Breast epithelium (tissue), 4 donors: Measurements from ENCODE around the gene RPS29. TPM values are rescaled to one million over a fixed set of nuclear protein-coding genes. Genes with fewer than 3 reads are reported as not detected.
"Not testable (repeated sequence)": the region's sequence is repeated elsewhere in the genome, so short reads cannot be mapped to it uniquely, and the experiment has no call there.

ENCODE experiments used
- DNase-seq, 2 donors: peaks; one replicate each; pipeline ENCODE4 v3.0.0-alpha.2; 2019; ENCODE audit warnings: low spot score in 2 of 2
- H3K27ac ChIP-seq, 2 donors: fragments of 200-600 bp; sonication (generic) in 1 of 2; one replicate each; pipeline ENCODE4 v1.5.1; 2016 to 2019; ENCODE audit warnings: mild to moderate bottlenecking in 1 of 2
- H3K27me3 ChIP-seq, 2 donors: fragments of 200-600 bp; sonication (generic) in 1 of 2; one replicate each; pipeline versions ENCODE4 v1.5.1 to v1.6.0; 2017 to 2019; ENCODE audit warnings: control low read depth in 1 of 2, mild to moderate bottlenecking in 1 of 2
- H3K36me3 ChIP-seq: fragments of 200-600 bp; one replicate; pipeline ENCODE4 v1.5.1; 2019
- H3K4me1 ChIP-seq, 2 donors: fragments of 200-600 bp; sonication (generic); one replicate each; pipeline ENCODE4 v1.5.1; 2016 to 2019; ENCODE audit warnings: control low read depth in 1 of 2
- H3K4me3 ChIP-seq, 3 donors: fragments of 200-600 bp; sonication (generic); 1 replicate in 2 of 3; 2 replicates in 1 of 3; pipeline ENCODE4 v1.5.1; 2016 to 2019; ENCODE audit warnings: mild to moderate bottlenecking in 3 of 3, moderate library complexity in 2 of 3
- H3K9me3 ChIP-seq, 2 donors: fragments of 200-600 bp; sonication (generic) in 1 of 2; one replicate each; pipeline ENCODE4 v1.5.1; 2016 to 2019; ENCODE audit warnings: control low read depth in 1 of 2
- POLR2A ChIP-seq: fragments of 450-650 bp; IDR thresholded peaks from one replicate; pipeline ENCODE4 v1.6.1; 2016; ENCODE audit warnings: antibody characterized with exemption, mild to moderate bottlenecking, moderate library complexity
- POLR2AphosphoS5 ChIP-seq, 3 donors: sonication (generic); formaldehyde crosslinking; IDR thresholded peaks; one replicate each; pipeline ENCODE4 v1.6.1; 2017; ENCODE audit warnings: antibody characterized with exemption in 3 of 3
- intact Hi-C: fragments of 100-400 bp; cut with DNase I; formaldehyde crosslinking; loops from one replicate; pipeline ENCODE4 v1.15.1; 2023; ENCODE audit warnings: low total_unique reads
- total RNA-seq, 3 donors: library from RNA; depleted of rRNA; stranded (reverse); fragments of >200 nt; gene quantifications; one replicate each; pipeline ENCODE4 v1.1.0, GENCODE V29; 2016
- TF ChIP-seq, protein P1 (sequence below), 3 donors: fragments of 450-650 bp; IDR thresholded peaks; one replicate each; pipeline ENCODE4 v1.5.1; 2016 to 2017; ENCODE audit warnings: antibody characterized with exemption in 3 of 3, mild to moderate bottlenecking in 3 of 3, moderate library complexity in 3 of 3

The RPS29 gene
- total RNA-seq, 3 donors from 2014 or later, result 6,323 to 14,663 (median 13,626) TPM

DNA sequence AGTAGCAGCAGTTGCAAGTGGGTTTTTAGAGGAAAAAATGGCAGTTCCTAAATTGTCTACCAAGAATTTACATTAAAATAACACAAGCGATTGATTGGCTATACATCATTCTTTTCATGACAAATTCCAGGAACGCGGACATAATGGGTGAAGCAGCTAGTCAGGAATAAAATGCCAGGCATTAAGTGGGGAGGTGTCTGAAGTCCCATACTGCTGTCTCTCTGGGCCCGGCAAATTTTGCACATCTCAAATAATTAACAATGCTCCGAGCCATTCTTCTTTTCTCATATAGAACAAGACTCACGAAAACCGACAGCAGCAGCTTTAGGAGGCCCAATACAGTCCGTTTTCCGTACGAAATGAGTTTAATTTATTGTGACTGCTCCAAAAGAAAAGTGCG is 33.5 kb upstream of the RPS29 start:
- DNase-seq, result no peak
- no peak for TF ChIP-seq POLR2AphosphoS5 (IDR thresholded peaks at IDR 0.05)
- no peak for TF ChIP-seq POLR2A
- TF ChIP-seq, protein P1, sequence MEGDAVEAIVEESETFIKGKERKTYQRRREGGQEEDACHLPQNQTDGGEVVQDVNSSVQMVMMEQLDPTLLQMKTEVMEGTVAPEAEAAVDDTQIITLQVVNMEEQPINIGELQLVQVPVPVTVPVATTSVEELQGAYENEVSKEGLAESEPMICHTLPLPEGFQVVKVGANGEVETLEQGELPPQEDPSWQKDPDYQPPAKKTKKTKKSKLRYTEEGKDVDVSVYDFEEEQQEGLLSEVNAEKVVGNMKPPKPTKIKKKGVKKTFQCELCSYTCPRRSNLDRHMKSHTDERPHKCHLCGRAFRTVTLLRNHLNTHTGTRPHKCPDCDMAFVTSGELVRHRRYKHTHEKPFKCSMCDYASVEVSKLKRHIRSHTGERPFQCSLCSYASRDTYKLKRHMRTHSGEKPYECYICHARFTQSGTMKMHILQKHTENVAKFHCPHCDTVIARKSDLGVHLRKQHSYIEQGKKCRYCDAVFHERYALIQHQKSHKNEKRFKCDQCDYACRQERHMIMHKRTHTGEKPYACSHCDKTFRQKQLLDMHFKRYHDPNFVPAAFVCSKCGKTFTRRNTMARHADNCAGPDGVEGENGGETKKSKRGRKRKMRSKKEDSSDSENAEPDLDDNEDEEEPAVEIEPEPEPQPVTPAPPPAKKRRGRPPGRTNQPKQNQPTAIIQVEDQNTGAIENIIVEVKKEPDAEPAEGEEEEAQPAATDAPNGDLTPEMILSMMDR (IDR thresholded peaks at IDR 0.05), result no peak
- H3K36me3 ChIP-seq, result no peaks in the 10 kb centered on the region
- H3K27me3 ChIP-seq, result no peaks in the 10 kb centered on the region
- H3K27ac ChIP-seq, result peak overlapping the region; percentile 91 to 92
- intact Hi-C loops, result loop anchor here (5.0 to 10.0 kb wide), 2 partner anchors 148 to 215 kb away; partner anchors contain the start of gene KLHDC2
- no peaks in the 10 kb centered on the region for H3K9me3 ChIP-seq
- peak overlapping the region; percentile 80 to 89 (median 80) for H3K4me3 ChIP-seq
- H3K4me1 ChIP-seq, result peaks cover 4 to 6% of the 10 kb centered on the region in 2 donors

DNA sequence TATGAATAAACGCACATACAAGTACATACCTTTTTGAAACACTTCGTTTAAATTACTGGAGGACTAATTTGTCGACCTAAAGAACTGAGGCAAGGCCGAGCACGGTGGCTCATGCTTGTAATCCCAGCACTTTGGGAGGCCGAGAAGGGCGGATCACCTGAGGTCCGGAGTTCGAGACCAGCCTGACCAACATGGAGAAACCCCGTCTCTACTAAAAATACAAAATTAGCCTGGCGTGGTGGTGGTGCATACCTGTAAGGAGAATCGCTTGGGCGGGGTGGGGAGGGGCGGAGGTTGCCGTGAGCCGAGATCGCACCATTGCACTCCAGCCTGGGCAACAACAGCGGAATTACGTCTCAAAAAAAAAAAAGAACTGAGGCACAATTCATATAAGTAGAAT is 33.1 kb upstream of the RPS29 start:
- H3K9me3 ChIP-seq, DNase-seq, H3K36me3 ChIP-seq, H3K27me3 ChIP-seq, H3K4me1 ChIP-seq, intact Hi-C loops: not testable (repeated sequence)
- peak overlapping the region; percentile 80 to 89 (median 80) for H3K4me3 ChIP-seq
- peak overlapping the region; percentile 91 to 92 for H3K27ac ChIP-seq

DNA sequence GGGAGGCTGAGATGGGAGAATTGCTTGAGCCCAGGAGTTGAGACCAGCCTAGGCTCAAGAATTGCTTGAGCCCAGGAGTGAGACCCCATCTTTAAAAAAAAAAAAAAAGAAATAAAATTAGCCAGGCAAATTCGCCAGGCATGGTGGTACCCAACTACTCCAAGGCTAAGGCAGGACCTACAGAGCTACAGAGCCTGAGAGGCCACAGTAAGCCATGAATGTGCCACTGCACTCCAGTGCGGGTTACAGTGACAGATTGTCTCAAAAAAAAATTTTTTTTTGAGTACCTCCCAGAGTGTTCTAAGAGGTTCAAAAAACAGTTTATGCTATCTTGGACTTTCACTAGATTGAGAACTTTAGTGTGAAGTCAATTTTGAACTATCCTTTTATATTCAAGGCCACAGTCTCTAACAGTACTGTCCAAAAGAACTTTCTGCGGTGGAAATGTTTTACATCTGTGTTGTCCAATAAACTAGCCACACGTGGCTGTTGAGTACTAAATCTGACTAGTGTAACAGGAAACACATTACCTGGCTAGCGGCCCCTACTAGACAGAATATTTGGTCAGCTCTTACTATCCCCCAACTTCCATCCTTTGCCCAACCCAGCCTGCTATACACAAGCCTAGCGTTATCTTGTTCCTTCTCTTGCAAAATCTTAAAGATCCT is 31.8 kb upstream of the RPS29 start:
- no peak for TF ChIP-seq POLR2A
- TF ChIP-seq, protein P1 (IDR thresholded peaks at IDR 0.05), result no peak
- TF ChIP-seq POLR2AphosphoS5 (IDR thresholded peaks at IDR 0.05), result no peak
- no peaks in the 10 kb centered on the region for H3K36me3 ChIP-seq
- H3K4me1 ChIP-seq, result peaks cover 0 to 4% of the 10 kb centered on the region in 2 donors
- H3K27me3 ChIP-seq, result no peaks in the 10 kb centered on the region
- intact Hi-C loops, result no loop called here
- no peaks in the 10 kb centered on the region for H3K9me3 ChIP-seq
- no peak for DNase-seq
- no peak overlapping the region for H3K27ac ChIP-seq
- H3K4me3 ChIP-seq, result no peak overlapping the region

DNA sequence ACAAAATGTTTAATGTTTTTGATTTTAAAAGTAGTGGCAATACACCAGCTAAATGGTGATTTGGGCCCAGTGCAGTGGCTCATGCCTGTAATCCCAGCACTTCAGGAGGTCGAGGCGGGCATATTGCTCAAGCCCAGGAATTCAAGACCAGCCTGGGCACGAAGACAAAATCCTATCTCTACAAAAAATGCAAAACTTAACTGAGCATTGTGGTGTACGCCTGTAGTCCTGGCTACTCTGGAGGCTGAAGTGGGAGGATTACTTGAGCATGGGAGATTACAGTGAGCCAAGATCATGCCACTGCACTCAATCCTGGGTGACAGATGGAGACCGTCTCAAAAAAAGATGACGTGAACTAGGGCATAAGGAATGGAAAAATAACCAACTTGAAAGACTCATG is 29.6 kb upstream of the RPS29 start:
- Histone ChIP-seq H3K9me3 (no peaks in the 10 kb centered on the region), H3K4me3 (no peak overlapping the region), H3K27me3 (no peaks in the 10 kb centered on the region), H3K4me1 (peaks cover 0 to 4% of the 10 kb centered on the region in 2 donors), H3K36me3 (no peaks in the 10 kb centered on the region), H3K27ac (no peak overlapping the region)
- no peak for DNase-seq
- TF ChIP-seq POLR2A (no peak), POLR2AphosphoS5 (IDR thresholded peaks at IDR 0.05) (no peak)
- TF ChIP-seq, protein P1 (IDR thresholded peaks at IDR 0.05), result no peak
- intact Hi-C loops, result no loop called here

DNA sequence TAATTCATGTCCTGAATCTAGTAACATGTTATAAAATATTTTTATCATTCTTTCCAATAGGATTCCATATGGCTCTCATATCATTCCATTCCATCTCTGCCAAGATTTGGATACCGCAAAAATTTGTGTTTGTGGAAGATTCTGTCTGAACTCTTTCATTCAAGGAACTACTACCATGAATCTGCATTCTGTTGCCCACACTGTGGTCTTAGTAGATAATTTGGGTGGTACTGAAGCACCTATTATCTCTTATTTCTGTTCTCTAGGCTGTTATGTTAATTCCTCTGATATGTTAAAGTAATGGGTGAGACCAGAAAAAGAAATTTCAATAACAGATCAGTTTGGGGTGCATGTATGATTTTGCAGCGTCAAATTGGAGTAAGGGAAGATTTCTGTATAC is 28.0 kb upstream of the RPS29 start:
- no peaks in the 10 kb centered on the region for H3K27me3 ChIP-seq
- intact Hi-C loops, result no loop called here
- no peaks in the 10 kb centered on the region for H3K36me3 ChIP-seq
- H3K9me3 ChIP-seq, result no peaks in the 10 kb centered on the region
- H3K27ac ChIP-seq, result no peak overlapping the region
- H3K4me1 ChIP-seq, result no peaks in the 10 kb centered on the region
- no peak for DNase-seq
- no peak overlapping the region for H3K4me3 ChIP-seq
- TF ChIP-seq POLR2A (no peak), POLR2AphosphoS5 (IDR thresholded peaks at IDR 0.05) (no peak)
- TF ChIP-seq, protein P1 (IDR thresholded peaks at IDR 0.05), result no peak
